Duodenal mucosa (tissue), 2 donors: ENCODE results near the gene BAMBI.
"Not testable (repeated sequence)": the region's sequence is repeated elsewhere in the genome, so short reads cannot be mapped to it uniquely, and the experiment has no call there.

ENCODE experiments used
- H3K27ac ChIP-seq: one replicate; pipeline ENCODE4 v1.7.0; 2013; ENCODE audit warnings: low read depth, low read length
- H3K27me3 ChIP-seq, 2 donors: one replicate each; pipeline ENCODE4 v1.7.0; 2013; ENCODE audit warnings: low read length in 2 of 2, control low read depth in 1 of 2; ENCODE audit not compliant: insufficient read depth in 2 of 2, control insufficient read depth in 1 of 2
- H3K36me3 ChIP-seq, 2 donors: one replicate each; pipeline ENCODE4 v1.7.0; 2013; ENCODE audit warnings: low read length in 2 of 2, control low read depth in 1 of 2; ENCODE audit not compliant: insufficient read depth in 2 of 2, control insufficient read depth in 1 of 2
- H3K4me1 ChIP-seq, 2 donors: one replicate each; pipeline ENCODE4 v1.7.0; 2013; ENCODE audit warnings: low read length in 2 of 2, control low read depth in 1 of 2; ENCODE audit not compliant: insufficient read depth in 2 of 2, control insufficient read depth in 1 of 2
- H3K4me3 ChIP-seq, 2 donors: one replicate each; pipeline ENCODE4 v1.7.0; 2013; ENCODE audit warnings: low read length in 2 of 2, low read depth in 1 of 2
- H3K9ac ChIP-seq, 2 donors: one replicate each; pipeline ENCODE4 v1.7.0; 2013; ENCODE audit warnings: low read length in 2 of 2, low read depth in 1 of 2
- H3K9me3 ChIP-seq, 2 donors: one replicate each; pipeline ENCODE4 v1.7.0; 2013; ENCODE audit warnings: low read length in 2 of 2, control low read depth in 1 of 2; ENCODE audit not compliant: control insufficient read depth in 1 of 2

Gene BAMBI

DNA sequence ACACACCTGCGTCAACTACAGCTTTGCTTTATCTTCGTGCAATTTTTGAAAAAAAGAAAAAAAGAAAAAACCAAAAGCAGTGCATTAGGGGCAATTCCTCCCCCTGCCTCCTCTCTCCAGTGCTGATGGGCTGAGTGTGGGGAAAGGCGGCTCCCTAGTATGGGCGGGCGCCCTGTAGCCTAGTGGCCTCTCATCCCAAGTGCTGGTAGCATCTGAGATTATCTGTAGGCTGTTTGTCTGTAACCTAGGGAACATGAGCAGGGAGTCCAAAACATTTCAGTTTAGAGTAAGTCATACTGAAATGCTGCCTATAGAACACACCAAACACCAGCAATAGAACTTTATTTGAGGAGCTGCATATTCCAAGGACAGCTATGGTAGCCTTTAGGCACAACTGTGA is 24.6 kb upstream of the BAMBI start:
- no peaks in the 10 kb centered on the region for H3K36me3 ChIP-seq
- H3K4me1 ChIP-seq = no peaks in the 10 kb centered on the region
- no peak overlapping the region for H3K27ac ChIP-seq
- H3K9me3 ChIP-seq = no peaks in the 10 kb centered on the region
- no peak overlapping the region for H3K9ac ChIP-seq
- no peaks in the 10 kb centered on the region for H3K27me3 ChIP-seq
- H3K4me3 ChIP-seq = no peak overlapping the region

DNA sequence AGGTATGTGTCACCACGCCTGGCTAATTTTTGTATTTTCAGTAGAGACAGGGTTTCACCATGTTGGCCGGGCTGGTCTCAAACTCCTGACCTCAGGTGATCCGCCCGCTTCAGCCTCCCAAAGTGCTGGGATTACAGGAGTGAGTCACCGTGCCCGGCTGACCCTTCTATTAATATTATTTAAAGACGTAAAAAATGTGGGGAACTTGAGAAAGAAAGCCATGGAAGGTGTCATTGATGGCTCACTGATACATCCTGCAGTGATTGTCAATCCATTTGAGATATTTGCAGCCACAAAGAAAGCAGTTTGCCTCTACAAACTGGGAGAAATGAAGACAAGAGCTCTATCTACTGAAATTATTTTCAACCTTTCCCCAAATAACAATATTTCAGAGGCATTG is 18.5 kb upstream of the BAMBI start:
- H3K27me3 ChIP-seq, H3K4me3 ChIP-seq, H3K9ac ChIP-seq, H3K27ac ChIP-seq, H3K36me3 ChIP-seq, H3K4me1 ChIP-seq, H3K9me3 ChIP-seq: not testable (repeated sequence)

DNA sequence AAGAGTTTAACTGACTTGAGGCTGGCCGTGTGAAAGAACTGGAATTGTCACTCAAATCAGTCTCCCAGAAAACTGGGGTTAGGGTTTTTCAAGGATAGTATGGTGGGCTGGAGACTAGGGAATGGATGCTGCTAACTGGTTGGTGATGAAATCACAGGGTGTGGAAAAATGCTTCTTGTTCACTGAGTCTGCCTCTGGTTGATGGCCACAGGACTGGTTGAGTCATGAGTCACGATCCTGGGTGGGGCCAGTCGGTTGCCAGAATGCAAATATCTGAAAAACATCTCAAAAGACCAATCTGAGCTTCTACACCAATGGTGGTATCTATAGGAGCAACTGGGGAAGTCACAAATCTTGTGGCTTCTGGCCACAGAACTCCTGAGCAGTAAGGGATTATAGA is 16.3 kb upstream of the BAMBI start:
- no peak overlapping the region for H3K9ac ChIP-seq

DNA sequence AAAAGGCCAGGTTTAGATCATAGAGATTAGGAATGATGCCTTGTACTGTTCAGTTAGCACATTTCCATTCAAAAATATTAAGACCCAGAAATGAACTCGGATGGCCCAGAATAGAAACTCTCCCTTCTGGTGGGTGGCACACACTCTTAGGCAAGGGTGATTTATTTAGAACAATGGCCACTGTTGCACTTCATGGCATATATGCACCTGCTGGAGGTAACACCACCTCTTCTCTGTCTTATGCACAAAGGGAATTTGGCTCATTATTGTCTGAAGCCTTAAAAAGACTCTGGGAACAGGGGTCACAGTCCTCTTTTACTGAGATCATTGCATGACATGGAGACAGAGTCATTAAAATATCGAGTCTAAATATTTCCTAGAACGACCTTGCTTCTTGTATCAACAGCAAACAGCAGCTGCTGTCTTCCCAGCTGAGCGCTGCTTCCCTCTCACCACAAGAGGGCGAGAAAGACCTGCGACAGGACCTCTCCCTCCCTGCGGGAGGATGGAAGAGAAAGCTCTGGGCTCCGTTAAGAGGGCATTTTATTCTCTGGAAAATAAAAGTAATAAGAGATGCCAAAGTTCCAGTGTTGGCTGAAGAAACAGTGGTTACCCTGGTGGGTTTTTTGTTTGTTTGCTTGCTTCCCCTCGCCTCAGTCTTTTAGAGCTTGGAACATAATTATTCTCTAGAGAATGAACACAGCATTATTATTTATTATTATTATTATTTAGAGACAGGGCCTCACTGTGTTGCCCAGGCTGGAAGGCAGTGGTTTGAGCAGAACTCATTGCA is 13.5 kb upstream of the BAMBI start:
- Histone ChIP-seq H3K4me1 (no peaks in the 10 kb centered on the region), H3K36me3 (no peaks in the 10 kb centered on the region), H3K9me3 (no peaks in the 10 kb centered on the region), H3K27ac (no peak overlapping the region), H3K27me3 (peaks cover 10 to 23% of the 10 kb centered on the region in 2 donors), H3K9ac (no peak overlapping the region), H3K4me3 (no peak overlapping the region)

More for the DNA sequence above, 16.3 kb upstream of the BAMBI start:
- Histone ChIP-seq H3K9me3 (no peaks in the 10 kb centered on the region), H3K27ac (no peak overlapping the region), H3K4me1 (no peaks in the 10 kb centered on the region), H3K36me3 (no peaks in the 10 kb centered on the region), H3K27me3 (peaks cover 0 to under 1% of the 10 kb centered on the region in 2 donors), H3K4me3 (no peak overlapping the region)

DNA sequence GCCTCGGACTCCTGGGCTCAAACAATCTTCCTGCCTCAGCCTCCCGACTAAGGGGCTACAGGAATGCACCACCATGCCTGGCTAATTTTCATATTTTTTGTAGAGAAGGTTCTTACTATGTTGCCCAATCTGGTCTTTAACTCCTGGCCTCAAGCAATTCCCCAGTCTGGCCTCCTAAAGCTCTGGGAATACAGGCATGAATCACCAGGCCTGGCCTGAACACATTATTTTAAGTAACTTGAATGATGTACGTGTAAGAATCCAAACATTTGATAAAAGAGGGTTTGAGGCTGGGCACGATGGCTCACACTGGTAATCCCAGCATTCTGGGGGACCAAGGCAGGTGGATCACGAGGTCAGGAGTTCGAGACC is 13.0 kb upstream of the BAMBI start:
- H3K27ac ChIP-seq = no peak overlapping the region
- H3K27me3 ChIP-seq = peaks cover 15 to 29% of the 10 kb centered on the region in 2 donors
- no peaks in the 10 kb centered on the region for H3K9me3 ChIP-seq
- H3K4me3 ChIP-seq = no peak overlapping the region
- no peaks in the 10 kb centered on the region for H3K4me1 ChIP-seq
- no peak overlapping the region for H3K9ac ChIP-seq
- H3K36me3 ChIP-seq = no peaks in the 10 kb centered on the region

DNA sequence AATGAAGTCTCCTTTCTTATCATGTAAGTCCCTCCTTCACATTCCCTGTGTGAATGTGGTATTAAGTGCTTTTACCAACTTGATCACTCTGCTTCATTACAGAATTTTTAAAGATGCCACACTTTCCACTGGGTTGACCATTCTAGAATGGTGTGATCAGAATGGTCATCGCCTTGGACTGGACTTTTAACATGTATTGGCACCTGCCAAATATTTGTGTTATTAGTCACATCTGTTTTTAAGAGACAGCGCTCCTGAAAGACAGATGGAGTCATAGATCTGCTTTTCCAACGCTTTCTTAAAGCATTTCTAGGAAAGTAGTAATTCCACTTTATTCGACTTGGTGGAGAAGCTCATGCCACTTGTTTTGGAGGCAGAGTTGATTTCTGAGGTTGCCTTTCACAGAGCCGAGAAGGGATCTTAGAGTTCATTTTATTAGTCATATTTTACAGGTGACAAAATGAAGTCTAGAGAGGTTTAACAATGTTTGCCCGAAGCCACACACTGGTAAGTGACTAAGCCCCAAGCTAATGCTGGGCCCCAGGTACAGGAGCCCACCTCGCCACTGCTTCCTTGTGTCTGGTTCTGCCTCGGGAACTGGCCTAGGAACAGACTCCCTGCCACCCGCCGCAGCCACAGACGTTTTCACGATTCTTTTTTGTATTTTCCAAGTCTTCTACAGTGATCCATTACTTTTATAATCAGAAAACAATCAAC is 10.4 kb upstream of the BAMBI start:
- no peak overlapping the region for H3K4me3 ChIP-seq
- no peak overlapping the region for H3K27ac ChIP-seq
- no peaks in the 10 kb centered on the region for H3K36me3 ChIP-seq
- peaks cover 22 to 37% of the 10 kb centered on the region in 2 donors for H3K27me3 ChIP-seq
- H3K4me1 ChIP-seq = no peaks in the 10 kb centered on the region
- no peak overlapping the region for H3K9ac ChIP-seq
- H3K9me3 ChIP-seq = no peaks in the 10 kb centered on the region

DNA sequence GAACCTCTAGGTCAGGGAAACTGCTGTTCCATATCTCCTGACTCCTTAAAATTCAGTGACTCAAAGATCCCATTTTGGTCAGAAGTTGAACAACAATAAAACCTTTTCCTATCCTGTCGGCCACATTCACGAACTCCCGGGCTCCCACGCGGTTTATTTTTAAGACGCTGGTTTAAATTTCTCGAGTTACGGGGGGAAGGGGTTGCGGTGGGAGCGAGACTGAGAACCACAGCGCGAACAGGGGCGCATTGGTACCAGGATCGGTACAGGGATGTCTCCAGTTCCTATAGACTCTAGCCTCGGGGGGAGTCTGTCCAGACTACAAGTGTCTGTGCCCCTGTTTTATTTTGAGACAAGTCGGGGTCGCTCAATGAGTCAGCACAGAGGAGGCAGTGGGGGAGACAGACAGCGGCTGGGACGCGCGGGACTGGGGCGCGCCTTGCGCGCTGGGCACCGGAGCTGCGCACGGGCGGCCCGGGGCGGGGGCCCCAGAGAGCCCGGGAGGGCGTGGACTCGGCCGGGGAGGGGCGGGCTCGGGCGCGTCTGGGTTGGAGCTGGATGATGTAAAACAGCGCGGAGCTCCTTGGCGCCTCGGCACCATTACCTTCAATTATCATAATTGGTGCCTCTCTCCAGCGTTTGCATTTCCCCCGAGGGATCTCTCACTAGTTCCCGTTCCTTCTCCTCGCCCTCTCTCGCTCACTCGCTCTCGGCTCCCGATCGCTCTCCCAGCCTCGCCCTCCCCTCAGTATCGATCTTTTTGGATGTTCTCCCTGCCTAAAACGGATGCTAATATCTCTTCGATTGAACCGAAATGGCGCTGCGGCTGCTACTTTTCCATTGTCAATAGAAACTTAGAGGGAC is 8.7 kb upstream of the BAMBI start:
- no peak overlapping the region for H3K9ac ChIP-seq
- peaks cover 26 to 41% of the 10 kb centered on the region in 2 donors for H3K27me3 ChIP-seq
- H3K4me1 ChIP-seq = no peaks in the 10 kb centered on the region
- peak overlapping the region; percentile 3 to 37 for H3K4me3 ChIP-seq
- no peak overlapping the region for H3K27ac ChIP-seq
- no peaks in the 10 kb centered on the region for H3K9me3 ChIP-seq
- H3K36me3 ChIP-seq = no peaks in the 10 kb centered on the region

DNA sequence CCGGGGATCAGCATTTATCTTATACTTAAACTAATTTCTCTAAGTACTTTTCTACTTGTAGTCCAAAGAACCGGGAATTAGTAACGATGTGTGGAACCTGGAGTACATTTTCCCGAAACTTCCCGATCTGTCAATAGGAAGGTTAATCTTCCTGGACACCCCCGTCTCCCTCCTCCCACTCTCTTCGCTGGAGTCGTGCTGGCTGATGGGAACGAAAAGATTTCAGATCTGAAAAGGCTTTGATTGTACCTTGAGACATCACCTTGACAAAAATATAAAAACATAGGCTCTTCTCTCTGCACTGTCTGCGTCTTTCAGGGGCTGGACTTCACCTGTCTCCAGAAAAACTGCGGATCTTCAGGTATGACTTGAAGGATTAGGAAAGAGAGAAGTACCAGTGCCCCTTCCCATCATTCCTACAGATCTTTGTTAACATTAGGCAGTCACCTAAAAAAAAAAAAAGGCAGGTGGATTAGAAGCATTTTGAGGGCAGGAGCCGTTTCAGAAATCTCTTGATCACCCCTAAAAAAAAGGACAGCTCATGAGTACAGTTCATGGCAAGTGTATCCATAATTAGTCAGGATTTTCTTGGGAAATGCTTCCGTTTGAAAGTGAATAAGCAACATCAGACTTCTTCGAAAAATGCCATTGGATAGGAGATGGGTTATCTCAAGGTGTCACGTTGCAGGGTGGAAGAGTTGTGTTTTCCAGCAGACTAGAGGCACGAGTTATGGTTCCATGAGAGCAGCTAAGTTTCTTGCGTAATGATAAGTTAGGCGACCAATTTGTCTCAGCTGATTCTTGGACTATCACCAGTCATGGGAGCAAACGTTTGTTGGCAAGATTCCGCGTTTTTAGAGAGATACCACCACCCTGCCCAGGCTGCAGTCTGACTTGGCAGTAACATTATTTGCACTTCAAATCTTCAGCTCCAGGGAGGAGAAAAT is 7.8 kb upstream of the BAMBI start:
- Histone ChIP-seq H3K36me3 (no peaks in the 10 kb centered on the region), H3K9ac (no peak overlapping the region), H3K27me3 (peaks cover 26 to 41% of the 10 kb centered on the region in 2 donors), H3K9me3 (no peaks in the 10 kb centered on the region), H3K27ac (no peak overlapping the region), H3K4me3 (peak overlapping the region in 1 of 2 donors; percentile 37), H3K4me1 (no peaks in the 10 kb centered on the region)

DNA sequence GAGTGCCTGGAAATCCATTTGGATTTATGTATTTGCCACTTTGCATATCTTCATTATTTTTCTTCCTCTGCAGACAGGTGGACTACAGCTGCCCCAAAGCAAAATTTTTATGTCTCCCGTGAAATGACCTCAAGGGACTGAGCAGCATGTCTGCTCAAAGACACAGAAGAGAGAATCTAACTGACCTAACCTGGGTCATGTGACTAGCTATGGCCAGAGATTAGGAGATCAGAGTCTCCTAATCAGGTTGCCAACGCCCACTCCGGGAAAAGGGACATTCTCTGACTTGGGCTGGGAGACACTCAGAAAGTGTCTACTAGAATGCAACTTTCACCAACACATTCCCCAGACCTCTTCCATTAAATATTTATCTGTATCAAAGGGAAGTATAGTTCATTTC is 2.5 kb upstream of the BAMBI start:
- Histone ChIP-seq H3K4me1 (peaks cover 8 to 26% of the 10 kb centered on the region in 2 donors), H3K4me3 (no peak overlapping the region), H3K36me3 (no peaks in the 10 kb centered on the region), H3K9me3 (no peaks in the 10 kb centered on the region), H3K27ac (no peak overlapping the region), H3K9ac (no peak overlapping the region), H3K27me3 (peaks cover 35 to 50% of the 10 kb centered on the region in 2 donors)
